SK-N-SH (cell line): ENCODE results near the gene RPS27L.

Experiments used
- ELF1 ChIP-seq: IDR thresholded peaks from 2 replicates; pipeline ENCODE4 v1.4.0; 2012
- EP300 ChIP-seq, 2 experiments: IDR thresholded peaks; 2 replicates each; pipeline versions ENCODE4 v1.4.0 to v1.6.1; 2012; ENCODE audit warnings: borderline replicate concordance in 1 of 2, low read depth in 1 of 2, low read length in 1 of 2

- TF ChIP-seq ELF1, result no peak
- TF ChIP-seq EP300 (IDR thresholded peaks at IDR 0.05; ENCODE audit: borderline replicate concordance in 1 of 2, low read depth in 1 of 2, low read length in 1 of 2), result no peak
Measured at GRCh38 chr15:63172376-63172775, 15.1 kb upstream of the RPS27L start.
